Heart left ventricle (tissue), 13 donors: ENCODE data around the gene TPK1.

Source experiments
- CTCF ChIP-seq, 12 donors: fragments of 200-600 bp; sonication (generic) in 4 of 12; IDR thresholded peaks; one replicate each; pipeline versions ENCODE4 v1.5.0 to v1.8.0; 2018 to 2022; ENCODE audit warnings: antibody characterized with exemption in 12 of 12, mild to moderate bottlenecking in 5 of 12
- POLR2A ChIP-seq, 2 donors: fragments of 450-650 bp; IDR thresholded peaks; one replicate each; pipeline ENCODE4 v1.6.1; 2017; ENCODE audit warnings: antibody characterized with exemption in 2 of 2, mild to moderate bottlenecking in 2 of 2, moderate library complexity in 2 of 2
- donor health status: ischemic (EF 13 %, LVEDD 7.1; RV severe dilation, severe dysfunction).
- donor health status: DM: no; HTN: yes; CAD: no.
- donor health status: DM: no; HTN: no; CAD: no.
- donor health status: ischemic (EF 25% LVEDD 6.9; RV normal size, moderate dysfunction).
- donor health status: ischemic (EF 25% LVEDD 5.7; RV mildly dilated, moderate dysfunction).
- donor health status: ischemic (EF 35%, LVEDD 5.7; RV mildly dilated, moderate dysfunction).
- donor health status: nonischemic (EF 11% LVEDD 7.7; RV severe dilation, severe dysfunction).
- donor health status: DM: yes; HTN: yes; CAD: no.
- donor health status: PGD.
- donor health status: ischemic (EF 29% LVEDD 5.4; RV normal size, mild dysfunction).
- donor health status: nonischemic (EF 23%, LVEDD 6.1; RV moderate dilation, normal function).

- TF ChIP-seq CTCF (IDR thresholded peaks at IDR 0.05) (no peak), POLR2A (IDR thresholded peaks at IDR 0.05) (no peak)
Measured at GRCh38 chr7:144503215-144503614, 332.6 kb downstream of the TPK1 start.
